ENCODE measurements around the gene POLR2F.

- TF ChIP-seq CTCF (IDR thresholded peaks at IDR 0.05 in 4 of 5, conservative IDR thresholded peaks at IDR 0.05 in 1 of 5): no peak
- no peak for TF ChIP-seq POLR2A (IDR thresholded peaks at IDR 0.05)
Measured at GRCh38 chr22:37968452-37969251, 15.2 kb downstream of the POLR2F start.
